Osteoblast (primary cell): ENCODE measurements around the gene NHP2. TPM values are rescaled to one million over a fixed set of nuclear protein-coding genes. Genes with fewer than 3 reads are reported as not detected.

Experiments used
- DNase-seq: peaks from one replicate; pipeline ENCODE4 v3.0.0; 2011; ENCODE audit warnings: low spot score, mixed read lengths; ENCODE audit not compliant: insufficient read length; ENCODE audit errors: missing footprints
- H2AFZ ChIP-seq: 2 replicates; pipeline ENCODE4 v1.6.0; 2011; ENCODE audit warnings: mild to moderate bottlenecking, low read length
- H3K27ac ChIP-seq: 2 replicates; pipeline ENCODE4 v1.5.1; 2011; ENCODE audit warnings: mild to moderate bottlenecking, low read depth, low read length, moderate library complexity
- H3K27me3 ChIP-seq: 2 replicates; pipeline ENCODE4 v1.6.0; 2012; ENCODE audit warnings: mild to moderate bottlenecking, control low read depth, inconsistent platforms, low read length, moderate library complexity; ENCODE audit not compliant: insufficient read depth
- H3K36me3 ChIP-seq: 2 replicates; pipeline ENCODE4 v1.5.1; 2011; ENCODE audit warnings: mild to moderate bottlenecking, low read length, control low read depth, moderate library complexity; ENCODE audit not compliant: insufficient read depth
- H3K4me1 ChIP-seq: 2 replicates; pipeline ENCODE4 v1.5.1; 2011; ENCODE audit warnings: mild to moderate bottlenecking, low read length, control low read depth, moderate library complexity; ENCODE audit not compliant: insufficient read depth
- H3K4me2 ChIP-seq: 2 replicates; pipeline ENCODE4 v1.6.0; 2011; ENCODE audit warnings: mild to moderate bottlenecking, low read length; ENCODE audit not compliant: insufficient read depth
- H3K4me3 ChIP-seq: fragments of 200-600 bp; sonication (generic); 3 replicates; pipeline ENCODE4 v1.5.1; 2012; ENCODE audit warnings: mild to moderate bottlenecking, low read length, inconsistent platforms; ENCODE audit not compliant: insufficient read depth
- H3K79me2 ChIP-seq: 2 replicates; pipeline ENCODE4 v1.6.0; 2012; ENCODE audit warnings: mild to moderate bottlenecking, low read length, control low read depth, inconsistent platforms; ENCODE audit not compliant: insufficient read depth
- H3K9me3 ChIP-seq: 2 replicates; pipeline ENCODE4 v1.5.1; 2011; ENCODE audit warnings: low read depth, low read length, control low read depth
- H4K20me1 ChIP-seq: 2 replicates; pipeline ENCODE4 v1.6.0; 2012; ENCODE audit warnings: mild to moderate bottlenecking, low read length, control low read depth; ENCODE audit not compliant: insufficient read depth
- total RNA-seq: library from RNA; depleted of rRNA; stranded (reverse); fragments of >200 nt; gene quantifications from 2 replicates; pipeline ENCODE4 v1.2.3, GENCODE V29; 2012
- TF ChIP-seq, protein P1 (sequence below): IDR thresholded peaks from 2 replicates; pipeline ENCODE4 v1.5.1; 2011; ENCODE audit warnings: mild to moderate bottlenecking, low read depth, low read length, moderate library complexity; ENCODE audit errors: extremely low read depth

The NHP2 gene
- total RNA-seq, 1 donor: 66.2 TPM

DNA sequence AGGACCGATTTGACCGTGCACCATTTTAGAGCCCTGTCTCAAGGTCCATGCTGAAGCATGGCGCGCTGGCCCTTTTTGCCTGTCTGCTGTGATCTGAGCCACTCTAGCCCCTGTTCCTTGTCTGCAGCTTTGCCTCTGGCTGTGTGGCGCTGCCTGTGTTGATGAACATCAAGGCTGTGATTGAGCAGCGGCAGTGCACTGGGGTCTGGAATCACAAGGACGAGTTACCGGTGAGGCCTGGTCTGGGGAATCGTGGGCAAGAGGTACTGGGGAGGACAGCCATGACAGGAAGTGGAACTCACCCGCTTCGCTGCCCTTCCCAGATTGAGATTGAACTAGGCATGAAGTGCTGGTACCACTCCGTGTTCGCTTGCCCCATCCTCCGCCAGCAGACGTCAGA is 6.3 kb downstream of the NHP2 start:
- no peak for DNase-seq
- Histone ChIP-seq H3K27me3 (no peaks in the 10 kb centered on the region), H3K9me3 (no peaks in the 10 kb centered on the region), H3K4me1 (peaks cover under 1% of the 10 kb centered on the region), H3K36me3 (peaks cover 64% of the 10 kb centered on the region), H3K4me2 (no peak overlapping the region), H3K79me2 (peaks cover 2% of the 10 kb centered on the region), H2AFZ (no peak overlapping the region), H4K20me1 (no peaks in the 10 kb centered on the region), H3K4me3 (no peak overlapping the region), H3K27ac (no peak overlapping the region)
- TF ChIP-seq, protein P1, sequence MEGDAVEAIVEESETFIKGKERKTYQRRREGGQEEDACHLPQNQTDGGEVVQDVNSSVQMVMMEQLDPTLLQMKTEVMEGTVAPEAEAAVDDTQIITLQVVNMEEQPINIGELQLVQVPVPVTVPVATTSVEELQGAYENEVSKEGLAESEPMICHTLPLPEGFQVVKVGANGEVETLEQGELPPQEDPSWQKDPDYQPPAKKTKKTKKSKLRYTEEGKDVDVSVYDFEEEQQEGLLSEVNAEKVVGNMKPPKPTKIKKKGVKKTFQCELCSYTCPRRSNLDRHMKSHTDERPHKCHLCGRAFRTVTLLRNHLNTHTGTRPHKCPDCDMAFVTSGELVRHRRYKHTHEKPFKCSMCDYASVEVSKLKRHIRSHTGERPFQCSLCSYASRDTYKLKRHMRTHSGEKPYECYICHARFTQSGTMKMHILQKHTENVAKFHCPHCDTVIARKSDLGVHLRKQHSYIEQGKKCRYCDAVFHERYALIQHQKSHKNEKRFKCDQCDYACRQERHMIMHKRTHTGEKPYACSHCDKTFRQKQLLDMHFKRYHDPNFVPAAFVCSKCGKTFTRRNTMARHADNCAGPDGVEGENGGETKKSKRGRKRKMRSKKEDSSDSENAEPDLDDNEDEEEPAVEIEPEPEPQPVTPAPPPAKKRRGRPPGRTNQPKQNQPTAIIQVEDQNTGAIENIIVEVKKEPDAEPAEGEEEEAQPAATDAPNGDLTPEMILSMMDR: no peak

GRCh38 chr5:178145965-178146820 is 7.5 kb downstream of the NHP2 start:
- H3K27me3 ChIP-seq: no peaks in the 10 kb centered on the region
- no peaks in the 10 kb centered on the region for H3K9me3 ChIP-seq
- TF ChIP-seq, protein P1: peak; percentile 66
- H2AFZ ChIP-seq: no peak overlapping the region
- H3K36me3 ChIP-seq: peaks cover 65% of the 10 kb centered on the region
- no peak overlapping the region for H3K4me2 ChIP-seq
- no peak overlapping the region for H3K4me3 ChIP-seq
- no peak overlapping the region for H3K27ac ChIP-seq
- H3K79me2 ChIP-seq: no peaks in the 10 kb centered on the region
- no peaks in the 10 kb centered on the region for H3K4me1 ChIP-seq
- H4K20me1 ChIP-seq: no peaks in the 10 kb centered on the region
- DNase-seq: peak; percentile 87

DNA sequence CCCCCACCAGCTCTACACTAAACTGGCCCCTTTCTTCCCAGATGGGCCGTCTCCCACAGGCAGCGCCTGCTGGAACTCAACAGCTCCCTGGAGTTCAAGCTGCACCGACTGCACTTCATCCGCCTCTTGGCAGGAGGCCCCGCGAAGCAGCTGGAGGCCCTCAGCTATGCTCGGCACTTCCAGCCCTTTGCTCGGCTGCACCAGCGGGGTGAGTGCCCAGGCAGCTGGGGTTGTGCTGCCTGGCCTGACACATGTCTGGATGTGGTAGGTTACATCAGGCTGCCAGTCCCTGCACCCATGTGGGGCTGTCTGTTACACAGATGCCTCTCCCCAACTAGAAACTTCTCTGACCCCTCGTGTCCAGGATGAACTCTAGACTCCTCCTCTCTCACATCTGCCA is 9.8 kb downstream of the NHP2 start:
- no peak overlapping the region for H2AFZ ChIP-seq

DNA sequence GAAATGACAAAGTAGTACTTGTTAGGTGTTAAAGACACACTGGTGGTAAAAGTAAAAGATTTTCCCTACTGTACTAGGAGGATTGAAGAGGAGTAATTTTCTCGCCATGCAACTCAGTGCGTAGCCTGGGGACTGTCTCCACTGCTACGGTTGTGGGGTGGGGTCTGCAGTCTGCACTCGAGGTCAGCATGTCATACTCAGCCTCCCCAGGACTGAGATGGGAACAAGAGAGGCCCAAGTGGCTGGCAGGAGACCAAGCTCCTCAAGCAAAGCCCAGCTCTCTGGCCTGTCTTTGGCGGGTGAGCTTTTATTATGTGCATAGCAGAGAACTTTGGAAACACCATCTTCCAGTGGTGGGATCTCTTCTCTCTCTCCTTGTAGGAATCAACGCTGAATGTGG is 10.4 kb downstream of the NHP2 start:
- Histone ChIP-seq H3K36me3 (peaks cover 40% of the 10 kb centered on the region), H3K4me1 (no peaks in the 10 kb centered on the region), H3K4me2 (no peak overlapping the region), H3K4me3 (no peak overlapping the region), H3K9me3 (no peaks in the 10 kb centered on the region), H3K79me2 (no peaks in the 10 kb centered on the region), H3K27ac (no peak overlapping the region), H2AFZ (no peak overlapping the region), H4K20me1 (no peaks in the 10 kb centered on the region), H3K27me3 (no peaks in the 10 kb centered on the region)
- DNase-seq: no peak
- TF ChIP-seq, protein P1: no peak

More for the DNA sequence above, 9.8 kb downstream of the NHP2 start:
- H3K27me3 ChIP-seq: no peaks in the 10 kb centered on the region
- H3K9me3 ChIP-seq: no peaks in the 10 kb centered on the region
- no peak overlapping the region for H3K27ac ChIP-seq
- no peaks in the 10 kb centered on the region for H3K79me2 ChIP-seq
- H3K36me3 ChIP-seq: peaks cover 46% of the 10 kb centered on the region
- no peak overlapping the region for H3K4me2 ChIP-seq
- no peak for DNase-seq
- TF ChIP-seq, protein P1: no peak
- no peaks in the 10 kb centered on the region for H3K4me1 ChIP-seq
- no peak overlapping the region for H3K4me3 ChIP-seq
- no peaks in the 10 kb centered on the region for H4K20me1 ChIP-seq
